ENCODE measurements around the gene G3BP1.

G3BP1 gene

GRCh38 chr5:151811593-151812321 lies 40.0 kb downstream of the G3BP1 start:
- H3K27ac ChIP-seq: no peak overlapping the region
- no peak for TF ChIP-seq CTCF (conservative IDR thresholded peaks at IDR 0.05)
- TF ChIP-seq ZFX (IDR thresholded peaks at IDR 0.05): no peak

- H3K27ac ChIP-seq: no peak overlapping the region
- TF ChIP-seq CTCF (conservative IDR thresholded peaks at IDR 0.05) (no peak), ZFX (IDR thresholded peaks at IDR 0.05) (no peak)
These were observed 41.1 kb downstream of the G3BP1 start for GRCh38 chr5:151812757-151813309.

- H3K27ac ChIP-seq: no peak overlapping the region
- no peak for TF ChIP-seq ZFX (IDR thresholded peaks at IDR 0.05)
- TF ChIP-seq CTCF (conservative IDR thresholded peaks at IDR 0.05): no peak
These were observed 43.3 kb downstream of the G3BP1 start for GRCh38 chr5:151815051-151815450.

- no peak overlapping the region for H3K27ac ChIP-seq
- TF ChIP-seq CTCF (conservative IDR thresholded peaks at IDR 0.05): no peak
These were observed 48.1 kb downstream of the G3BP1 start for GRCh38 chr5:151819830-151820229.

- TF ChIP-seq ZFX (IDR thresholded peaks at IDR 0.05) (no peak), CTCF (conservative IDR thresholded peaks at IDR 0.05) (no peak)
- no peak overlapping the region for H3K27ac ChIP-seq
These were observed 48.5 kb downstream of the G3BP1 start for GRCh38 chr5:151820271-151820670.

GRCh38 chr5:151820903-151821302 lies 49.1 kb downstream of the G3BP1 start:
- TF ChIP-seq CTCF (conservative IDR thresholded peaks at IDR 0.05) (no peak), ZFX (IDR thresholded peaks at IDR 0.05) (no peak)
- no peak overlapping the region for H3K27ac ChIP-seq

- no peak overlapping the region for H3K27ac ChIP-seq
- no peak for TF ChIP-seq ZFX (IDR thresholded peaks at IDR 0.05)
- TF ChIP-seq CTCF (conservative IDR thresholded peaks at IDR 0.05): no peak
These were observed 50.4 kb downstream of the G3BP1 start for GRCh38 chr5:151822141-151822540.
